ENCODE results near the gene JARID2.

The JARID2 gene

DNA sequence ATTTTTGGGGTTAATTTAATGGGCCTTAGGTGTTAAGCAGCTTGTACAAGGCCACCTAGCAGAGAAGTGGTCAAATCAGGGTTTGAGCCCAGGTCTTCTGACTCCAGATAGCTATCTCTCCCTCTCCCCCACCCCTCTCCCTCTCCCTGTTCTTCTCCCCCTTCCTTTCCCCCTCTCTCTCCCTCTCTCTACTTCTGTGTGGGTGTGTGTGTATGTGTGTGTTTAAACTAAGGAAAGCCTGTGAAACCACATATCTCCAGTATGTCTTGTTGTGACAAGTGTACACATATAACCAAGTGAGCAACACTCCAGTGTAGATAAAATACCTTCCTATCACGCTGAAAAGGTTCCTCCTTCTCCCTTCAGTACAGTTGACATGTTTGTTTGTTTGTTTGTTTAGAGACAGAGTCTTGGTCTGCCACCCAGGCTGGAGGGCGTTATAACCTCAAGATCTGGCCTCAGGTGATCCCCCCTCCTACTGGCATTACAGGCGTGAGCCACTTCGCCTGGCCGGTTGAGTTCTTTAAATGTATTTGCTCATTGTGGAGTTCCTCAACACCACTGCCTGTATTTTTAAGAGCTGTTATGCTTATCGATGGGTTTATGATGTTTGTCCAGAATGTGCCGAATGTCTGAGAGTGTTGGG is 140.4 kb downstream of the JARID2 start:
- H2BK15ac ChIP-seq (ENCODE audit: low read length), result no peak overlapping the region
- no peak overlapping the region for H3K23ac ChIP-seq (ENCODE audit: low read depth, low read length, poor library complexity)
- H3K9ac ChIP-seq (ENCODE audit: low read depth, low read length, poor library complexity), result no peak overlapping the region
- H4K8ac ChIP-seq (ENCODE audit: low read depth, low read length), result no peak overlapping the region
- no peak overlapping the region for H2BK120ac ChIP-seq (ENCODE audit: low read depth, low read length)
- peaks cover 25 to 36% of the 10 kb centered on the region in 2 donors for H3K4me1 ChIP-seq (ENCODE audit: control insufficient read depth in 2 of 2, insufficient read depth in 1 of 2, low read depth in 1 of 2, low read length in 2 of 2)
- peaks cover 4% of the 10 kb centered on the region for H3K79me1 ChIP-seq (ENCODE audit: low read depth, low read length)
- H2BK12ac ChIP-seq (ENCODE audit: low read length), result no peak overlapping the region
- H3K9me3 ChIP-seq (replicated peaks in 1 of 2; ENCODE audit: control insufficient read depth in 2 of 2, insufficient read depth in 1 of 2, low read depth in 1 of 2, low read length in 2 of 2), result no peaks in the 10 kb centered on the region
- H2AFZ ChIP-seq (ENCODE audit: low read length), result no peak overlapping the region
- H4K91ac ChIP-seq (ENCODE audit: low read depth, low read length, poor library complexity), result no peak overlapping the region
- H3K4ac ChIP-seq (ENCODE audit: low read length), result no peak overlapping the region
- H3K14ac ChIP-seq (ENCODE audit: low read length), result no peak overlapping the region
- H3K27me3 ChIP-seq (ENCODE audit: control insufficient read depth in 3 of 3, insufficient read depth in 3 of 3, low read depth in 1 of 3, low read length in 3 of 3), result no peaks in the 10 kb centered on the region
- no peak for DNase-seq (ENCODE audit: low spot score)
- H3K27ac ChIP-seq (replicated peaks; ENCODE audit: low read length), result no peak overlapping the region
- no peak overlapping the region for H3K4me3 ChIP-seq (ENCODE audit: low read length in 2 of 2)
- H2BK5ac ChIP-seq (ENCODE audit: low read length), result no peak overlapping the region
- no CpG with 5 or more reads among the region's 7 CpGs for WGBS, 2 donors (ENCODE audit: extremely low coverage in 2 of 2, insufficient read length in 2 of 2, insufficient replicate concordance in 1 of 2)
- no peak overlapping the region for H3K18ac ChIP-seq (ENCODE audit: low read length)
- H2AK5ac ChIP-seq (ENCODE audit: low read depth, low read length), result no peak overlapping the region
- no peak overlapping the region for H3K4me2 ChIP-seq (ENCODE audit: insufficient read depth, low read length, poor library complexity, severe bottlenecking)
- H3K36me3 ChIP-seq (replicated peaks in 1 of 2; ENCODE audit: control insufficient read depth in 2 of 2, insufficient read depth in 2 of 2, low read length in 2 of 2), result no peaks in the 10 kb centered on the region

GRCh38 chr6:15386756-15387112 is 140.9 kb downstream of the JARID2 start:
- Histone ChIP-seq H4K8ac (ENCODE audit: low read depth, low read length) (no peak overlapping the region), H2BK12ac (ENCODE audit: low read length) (no peak overlapping the region), H3K4me2 (ENCODE audit: insufficient read depth, low read length, poor library complexity, severe bottlenecking) (no peak overlapping the region), H3K23ac (ENCODE audit: low read depth, low read length, poor library complexity) (no peak overlapping the region), H2BK5ac (ENCODE audit: low read length) (no peak overlapping the region), H3K27ac (replicated peaks; ENCODE audit: low read length) (no peak overlapping the region), H3K36me3 (replicated peaks in 1 of 2; ENCODE audit: control insufficient read depth in 2 of 2, insufficient read depth in 2 of 2, low read length in 2 of 2) (no peaks in the 10 kb centered on the region), H3K9ac (ENCODE audit: low read depth, low read length, poor library complexity) (no peak overlapping the region), H3K4me1 (ENCODE audit: control insufficient read depth in 2 of 2, insufficient read depth in 1 of 2, low read depth in 1 of 2, low read length in 2 of 2) (peaks cover 29 to 36% of the 10 kb centered on the region in 2 donors), H3K9me3 (replicated peaks in 1 of 2; ENCODE audit: control insufficient read depth in 2 of 2, insufficient read depth in 1 of 2, low read depth in 1 of 2, low read length in 2 of 2) (no peaks in the 10 kb centered on the region), H3K79me1 (ENCODE audit: low read depth, low read length) (peaks cover 5% of the 10 kb centered on the region), H2BK120ac (ENCODE audit: low read depth, low read length) (no peak overlapping the region), H2BK15ac (ENCODE audit: low read length) (no peak overlapping the region), H2AK5ac (ENCODE audit: low read depth, low read length) (no peak overlapping the region), H3K14ac (ENCODE audit: low read length) (no peak overlapping the region), H3K4me3 (ENCODE audit: low read length in 2 of 2) (no peak overlapping the region), H3K18ac (ENCODE audit: low read length) (no peak overlapping the region), H2AFZ (ENCODE audit: low read length) (no peak overlapping the region), H3K27me3 (ENCODE audit: control insufficient read depth in 3 of 3, insufficient read depth in 3 of 3, low read depth in 1 of 3, low read length in 3 of 3) (no peaks in the 10 kb centered on the region), H4K91ac (ENCODE audit: low read depth, low read length, poor library complexity) (no peak overlapping the region), H3K4ac (ENCODE audit: low read length) (no peak overlapping the region)
- no CpG with 5 or more reads among the region's 3 CpGs for WGBS, 2 donors (ENCODE audit: extremely low coverage in 2 of 2, insufficient read length in 2 of 2, insufficient replicate concordance in 1 of 2)
- DNase-seq (ENCODE audit: low spot score), result no peak

- H2AFZ ChIP-seq (ENCODE audit: low read length), result no peak overlapping the region
- H2BK120ac ChIP-seq (ENCODE audit: low read depth, low read length), result no peak overlapping the region
- H4K8ac ChIP-seq (ENCODE audit: low read depth, low read length), result no peak overlapping the region
- no peak overlapping the region for H2BK12ac ChIP-seq (ENCODE audit: low read length)
- peaks cover 29 to 36% of the 10 kb centered on the region in 2 donors for H3K4me1 ChIP-seq (ENCODE audit: control insufficient read depth in 2 of 2, insufficient read depth in 1 of 2, low read depth in 1 of 2, low read length in 2 of 2)
- H2BK5ac ChIP-seq (ENCODE audit: low read length), result no peak overlapping the region
- no peak overlapping the region for H3K9ac ChIP-seq (ENCODE audit: low read depth, low read length, poor library complexity)
- peaks cover 6% of the 10 kb centered on the region for H3K79me1 ChIP-seq (ENCODE audit: low read depth, low read length)
- H2BK15ac ChIP-seq (ENCODE audit: low read length), result no peak overlapping the region
- H3K9me3 ChIP-seq (replicated peaks in 1 of 2; ENCODE audit: control insufficient read depth in 2 of 2, insufficient read depth in 1 of 2, low read depth in 1 of 2, low read length in 2 of 2), result no peaks in the 10 kb centered on the region
- no CpG with 5 or more reads among the region's 5 CpGs for WGBS, 2 donors (ENCODE audit: extremely low coverage in 2 of 2, insufficient read length in 2 of 2, insufficient replicate concordance in 1 of 2)
- H3K27ac ChIP-seq (replicated peaks; ENCODE audit: low read length), result no peak overlapping the region
- no peak overlapping the region for H3K4me3 ChIP-seq (ENCODE audit: low read length in 2 of 2)
- no peak overlapping the region for H3K23ac ChIP-seq (ENCODE audit: low read depth, low read length, poor library complexity)
- no peaks in the 10 kb centered on the region for H3K36me3 ChIP-seq (replicated peaks in 1 of 2; ENCODE audit: control insufficient read depth in 2 of 2, insufficient read depth in 2 of 2, low read length in 2 of 2)
- no peak overlapping the region for H3K14ac ChIP-seq (ENCODE audit: low read length)
- H2AK5ac ChIP-seq (ENCODE audit: low read depth, low read length), result no peak overlapping the region
- H3K18ac ChIP-seq (ENCODE audit: low read length), result no peak overlapping the region
- H3K4ac ChIP-seq (ENCODE audit: low read length), result no peak overlapping the region
- DNase-seq (ENCODE audit: low spot score), result no peak
- H3K4me2 ChIP-seq (ENCODE audit: insufficient read depth, low read length, poor library complexity, severe bottlenecking), result no peak overlapping the region
- H4K91ac ChIP-seq (ENCODE audit: low read depth, low read length, poor library complexity), result no peak overlapping the region
- no peaks in the 10 kb centered on the region for H3K27me3 ChIP-seq (ENCODE audit: control insufficient read depth in 3 of 3, insufficient read depth in 3 of 3, low read depth in 1 of 3, low read length in 3 of 3)
Measured at GRCh38 chr6:15387118-15387517, 141.2 kb downstream of the JARID2 start.

GRCh38 chr6:15389084-15389764 is 143.4 kb downstream of the JARID2 start:
- no peak overlapping the region for H4K8ac ChIP-seq (ENCODE audit: low read depth, low read length)
- DNase-seq (ENCODE audit: low spot score), result no peak
- no peak overlapping the region for H3K23ac ChIP-seq (ENCODE audit: low read depth, low read length, poor library complexity)
- H3K36me3 ChIP-seq (replicated peaks in 1 of 2; ENCODE audit: control insufficient read depth in 2 of 2, insufficient read depth in 2 of 2, low read length in 2 of 2), result no peaks in the 10 kb centered on the region
- no peak overlapping the region for H2AFZ ChIP-seq (ENCODE audit: low read length)
- peaks cover 30 to 35% of the 10 kb centered on the region in 2 donors for H3K4me1 ChIP-seq (ENCODE audit: control insufficient read depth in 2 of 2, insufficient read depth in 1 of 2, low read depth in 1 of 2, low read length in 2 of 2)
- H3K14ac ChIP-seq (ENCODE audit: low read length), result no peak overlapping the region
- H2BK12ac ChIP-seq (ENCODE audit: low read length), result no peak overlapping the region
- no peak overlapping the region for H3K9ac ChIP-seq (ENCODE audit: low read depth, low read length, poor library complexity)
- H3K27me3 ChIP-seq (ENCODE audit: control insufficient read depth in 3 of 3, insufficient read depth in 3 of 3, low read depth in 1 of 3, low read length in 3 of 3), result no peaks in the 10 kb centered on the region
- H3K9me3 ChIP-seq (replicated peaks in 1 of 2; ENCODE audit: control insufficient read depth in 2 of 2, insufficient read depth in 1 of 2, low read depth in 1 of 2, low read length in 2 of 2), result peaks cover 2 to 12% of the 10 kb centered on the region in 2 donors
- no peak overlapping the region for H2BK120ac ChIP-seq (ENCODE audit: low read depth, low read length)
- H2BK15ac ChIP-seq (ENCODE audit: low read length), result no peak overlapping the region
- H3K18ac ChIP-seq (ENCODE audit: low read length), result no peak overlapping the region
- no peak overlapping the region for H3K27ac ChIP-seq (replicated peaks; ENCODE audit: low read length)
- no peak overlapping the region for H2AK5ac ChIP-seq (ENCODE audit: low read depth, low read length)
- H3K4me2 ChIP-seq (ENCODE audit: insufficient read depth, low read length, poor library complexity, severe bottlenecking), result no peak overlapping the region
- no peak overlapping the region for H4K91ac ChIP-seq (ENCODE audit: low read depth, low read length, poor library complexity)
- H2BK5ac ChIP-seq (ENCODE audit: low read length), result no peak overlapping the region
- peaks cover 9% of the 10 kb centered on the region for H3K79me1 ChIP-seq (ENCODE audit: low read depth, low read length)
- H3K4ac ChIP-seq (ENCODE audit: low read length), result no peak overlapping the region
- WGBS, 2 donors (ENCODE audit: extremely low coverage in 2 of 2, insufficient read length in 2 of 2, insufficient replicate concordance in 1 of 2), result no CpG with 5 or more reads among the region's 6 CpGs
- no peak overlapping the region for H3K4me3 ChIP-seq (ENCODE audit: low read length in 2 of 2)

All from neuronal stem cell (in vitro differentiated cells).